HepG2 (cell line): Measurements from ENCODE around the gene ILKAP. TPM values are rescaled to one million over a fixed set of nuclear protein-coding genes. Genes with fewer than 3 reads are reported as not detected.

ENCODE experiments used
- GABPA ChIP-seq, 2 experiments: IDR thresholded peaks; 2 replicates each; pipeline ENCODE4 v1.6.1; 2011 to 2016; ENCODE audit warnings: low read depth in 2 of 2, low read length in 1 of 2, missing biosample characterization in 1 of 2, missing genetic modification characterization in 1 of 2
- HNRNPLL ChIP-seq: fragments of 200-400 bp; formaldehyde crosslinking; IDR thresholded peaks from 2 replicates; pipeline ENCODE4 v1.6.1; 2017; ENCODE audit warnings: mild to moderate bottlenecking, low read depth, low read length; ENCODE audit not compliant: poor library complexity, severe bottlenecking
- MIER2 ChIP-seq: IDR thresholded peaks from 2 replicates; pipeline ENCODE4 v1.6.1; 2016; ENCODE audit warnings: missing biosample characterization, missing genetic modification reagents
- NFKB2 ChIP-seq: sonication (generic); formaldehyde crosslinking; IDR thresholded peaks from 2 replicates; pipeline ENCODE4 v1.4.0; 2020; ENCODE audit warnings: missing genetic modification reagents, borderline replicate concordance
- RBFOX2 ChIP-seq: fragments of 200-400 bp; formaldehyde crosslinking; IDR thresholded peaks from 2 replicates; pipeline ENCODE4 v1.6.1; 2017; ENCODE audit warnings: low read depth, mild to moderate bottlenecking, low read length
- SAFB2 ChIP-seq: sonication (generic); formaldehyde crosslinking; IDR thresholded peaks from 2 replicates; pipeline ENCODE4 v1.5.1; 2020; ENCODE audit warnings: missing genetic modification reagents, low read depth, mild to moderate bottlenecking, borderline replicate concordance
- TBP ChIP-seq: sonication (generic); formaldehyde crosslinking; IDR thresholded peaks from 2 replicates; pipeline ENCODE4 v1.5.0; 2020; ENCODE audit warnings: missing genetic modification reagents
- U2AF1 ChIP-seq: fragments of 200-400 bp; formaldehyde crosslinking; optimal IDR thresholded peaks from 2 replicates; pipeline ENCODE3; 2017; ENCODE audit warnings: mild to moderate bottlenecking, low read depth, low read length
- polyA plus RNA-seq, 8 experiments: library from polyadenylated mRNA; depleted of rRNA in 3 of 8; stranded (reverse) in 7 of 8; unstranded in 1 of 8; fragments of >200 nt; fragmentation: Illumina TruSeq in 4 of 8; extraction: Trizol in 4 of 8; gene quantifications; 2 replicates each; pipeline versions ENCODE4 v1.2.1 to v1.2.3, GENCODE V29; 2011 to 2016; ENCODE audit warnings: low read depth in 4 of 8, missing spikeins in 1 of 8, mixed read lengths in 1 of 8; ENCODE audit not compliant: insufficient read depth in 1 of 8
- total RNA-seq, 5 experiments: library from RNA; depleted of rRNA; stranded (reverse); fragments of >200 nt; fragmentation: Illumina TruSeq; extraction: Trizol; gene quantifications; 2 replicates each; pipeline ENCODE4 v1.2.3, GENCODE V29; 2016; ENCODE audit warnings: low read depth in 1 of 5
- TF ChIP-seq, protein P1 (sequence below): sonication (generic); formaldehyde crosslinking; IDR thresholded peaks from 2 replicates; pipeline ENCODE4 v1.5.0; 2020; ENCODE audit warnings: mild to moderate bottlenecking, missing genetic modification reagents
- TF ChIP-seq, protein P2 (sequence below): sonication (generic); formaldehyde crosslinking; IDR thresholded peaks from 2 replicates; pipeline ENCODE4 v1.4.0; 2020; ENCODE audit warnings: missing genetic modification reagents
- TF ChIP-seq, protein P3 (sequence below): sonication (generic); IDR thresholded peaks from 2 replicates; pipeline ENCODE4 v1.6.1; 2016; ENCODE audit warnings: low read depth, borderline replicate concordance
- TF ChIP-seq, protein P4 (sequence below): sonication (generic); formaldehyde crosslinking; IDR thresholded peaks from 2 replicates; pipeline ENCODE4 v1.8.1; 2022; ENCODE audit warnings: mild to moderate bottlenecking, missing genetic modification reagents
- TF ChIP-seq, protein P5 (sequence below), 2 experiments: sonication (generic) in 1 of 2; formaldehyde crosslinking in 1 of 2; IDR thresholded peaks; 2 replicates each; pipeline versions ENCODE4 v1.5.1 to v1.6.1; 2011 to 2020; ENCODE audit warnings: borderline replicate concordance in 1 of 2, low read depth in 1 of 2, low read length in 1 of 2, mild to moderate bottlenecking in 1 of 2, missing genetic modification reagents in 1 of 2, moderate library complexity in 1 of 2
- TF ChIP-seq, protein P6 (sequence below): sonication (generic); formaldehyde crosslinking; IDR thresholded peaks from 2 replicates; pipeline ENCODE4 v1.4.0; 2020; ENCODE audit warnings: low read depth, mild to moderate bottlenecking, missing genetic modification reagents

The ILKAP gene
- total and polyA plus RNA-seq, 2 of the 13 experiments (the other 11 are each of a cell fraction or from before 2014, with no cell fraction given): 29.6 to 33.1 TPM

DNA sequence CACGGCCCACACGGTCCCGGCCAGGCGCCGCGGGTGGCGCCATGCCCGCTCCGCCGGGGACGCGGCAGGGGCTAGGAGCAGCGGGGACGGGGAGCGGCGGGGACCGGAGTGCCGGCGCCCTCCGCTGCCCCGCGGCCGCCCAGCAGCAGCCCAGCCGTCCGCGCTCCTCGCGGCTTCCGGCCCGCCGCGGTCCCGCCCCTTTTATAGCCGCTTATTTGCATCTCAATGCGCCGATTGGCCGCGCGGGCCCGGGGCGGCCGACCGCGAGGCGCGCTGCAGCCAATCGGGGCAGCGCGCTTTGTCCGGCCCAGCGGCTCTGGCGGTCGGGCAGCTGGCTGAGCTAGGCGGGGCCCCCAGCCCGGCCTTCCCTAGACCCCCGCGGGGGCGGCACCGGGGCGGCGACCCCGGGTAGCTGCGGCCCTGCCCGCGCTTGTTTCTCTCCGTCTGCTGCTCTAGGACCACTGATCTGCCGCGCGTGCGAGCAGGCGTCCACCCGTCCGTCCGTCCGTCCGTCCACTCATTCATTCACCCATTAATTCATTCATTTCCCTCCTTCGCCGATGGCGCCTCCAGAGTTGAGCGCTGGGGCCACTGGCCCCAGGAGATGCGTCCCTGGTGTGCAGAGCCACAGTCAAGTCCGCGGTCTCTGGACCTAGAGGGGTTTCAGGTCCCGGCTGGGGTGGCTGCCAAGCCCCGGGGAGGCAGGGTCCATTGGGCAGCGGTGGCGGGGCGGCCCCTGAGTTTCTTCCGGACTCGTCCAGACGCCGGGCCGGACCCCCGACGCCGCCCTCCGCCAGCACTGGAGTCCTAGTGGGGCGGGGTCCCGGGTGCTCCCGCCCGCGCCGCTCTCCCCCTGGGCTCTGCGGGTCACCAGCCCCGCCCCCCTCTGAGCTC lies 36.6 kb upstream of the ILKAP start, which contains the start of gene HES6 (continued):
- TF ChIP-seq, protein P1, sequence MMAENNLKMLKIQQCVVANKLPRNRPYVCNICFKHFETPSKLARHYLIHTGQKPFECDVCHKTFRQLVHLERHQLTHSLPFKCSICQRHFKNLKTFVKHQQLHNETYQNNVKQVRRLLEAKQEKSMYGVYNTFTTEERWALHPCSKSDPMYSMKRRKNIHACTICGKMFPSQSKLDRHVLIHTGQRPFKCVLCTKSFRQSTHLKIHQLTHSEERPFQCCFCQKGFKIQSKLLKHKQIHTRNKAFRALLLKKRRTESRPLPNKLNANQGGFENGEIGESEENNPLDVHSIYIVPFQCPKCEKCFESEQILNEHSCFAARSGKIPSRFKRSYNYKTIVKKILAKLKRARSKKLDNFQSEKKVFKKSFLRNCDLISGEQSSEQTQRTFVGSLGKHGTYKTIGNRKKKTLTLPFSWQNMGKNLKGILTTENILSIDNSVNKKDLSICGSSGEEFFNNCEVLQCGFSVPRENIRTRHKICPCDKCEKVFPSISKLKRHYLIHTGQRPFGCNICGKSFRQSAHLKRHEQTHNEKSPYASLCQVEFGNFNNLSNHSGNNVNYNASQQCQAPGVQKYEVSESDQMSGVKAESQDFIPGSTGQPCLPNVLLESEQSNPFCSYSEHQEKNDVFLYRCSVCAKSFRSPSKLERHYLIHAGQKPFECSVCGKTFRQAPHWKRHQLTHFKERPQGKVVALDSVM: peak; percentile 52
- TF ChIP-seq, protein P2, sequence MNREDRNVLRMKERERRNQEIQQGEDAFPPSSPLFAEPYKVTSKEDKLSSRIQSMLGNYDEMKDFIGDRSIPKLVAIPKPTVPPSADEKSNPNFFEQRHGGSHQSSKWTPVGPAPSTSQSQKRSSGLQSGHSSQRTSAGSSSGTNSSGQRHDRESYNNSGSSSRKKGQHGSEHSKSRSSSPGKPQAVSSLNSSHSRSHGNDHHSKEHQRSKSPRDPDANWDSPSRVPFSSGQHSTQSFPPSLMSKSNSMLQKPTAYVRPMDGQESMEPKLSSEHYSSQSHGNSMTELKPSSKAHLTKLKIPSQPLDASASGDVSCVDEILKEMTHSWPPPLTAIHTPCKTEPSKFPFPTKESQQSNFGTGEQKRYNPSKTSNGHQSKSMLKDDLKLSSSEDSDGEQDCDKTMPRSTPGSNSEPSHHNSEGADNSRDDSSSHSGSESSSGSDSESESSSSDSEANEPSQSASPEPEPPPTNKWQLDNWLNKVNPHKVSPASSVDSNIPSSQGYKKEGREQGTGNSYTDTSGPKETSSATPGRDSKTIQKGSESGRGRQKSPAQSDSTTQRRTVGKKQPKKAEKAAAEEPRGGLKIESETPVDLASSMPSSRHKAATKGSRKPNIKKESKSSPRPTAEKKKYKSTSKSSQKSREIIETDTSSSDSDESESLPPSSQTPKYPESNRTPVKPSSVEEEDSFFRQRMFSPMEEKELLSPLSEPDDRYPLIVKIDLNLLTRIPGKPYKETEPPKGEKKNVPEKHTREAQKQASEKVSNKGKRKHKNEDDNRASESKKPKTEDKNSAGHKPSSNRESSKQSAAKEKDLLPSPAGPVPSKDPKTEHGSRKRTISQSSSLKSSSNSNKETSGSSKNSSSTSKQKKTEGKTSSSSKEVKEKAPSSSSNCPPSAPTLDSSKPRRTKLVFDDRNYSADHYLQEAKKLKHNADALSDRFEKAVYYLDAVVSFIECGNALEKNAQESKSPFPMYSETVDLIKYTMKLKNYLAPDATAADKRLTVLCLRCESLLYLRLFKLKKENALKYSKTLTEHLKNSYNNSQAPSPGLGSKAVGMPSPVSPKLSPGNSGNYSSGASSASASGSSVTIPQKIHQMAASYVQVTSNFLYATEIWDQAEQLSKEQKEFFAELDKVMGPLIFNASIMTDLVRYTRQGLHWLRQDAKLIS (CRISPR knock-in tag): no peak
- TF ChIP-seq MIER2 (CRISPR knock-in tag) (no peak), NFKB2 (CRISPR knock-in tag) (peak; percentile 78; the same call in 1 of the 2 replicates), RBFOX2 (peak; percentile 89), U2AF1 (no peak), SAFB2 (CRISPR knock-in tag) (no peak; the same call in 1 of the 2 replicates), HNRNPLL (peak; percentile 62), GABPA (IDR thresholded peaks at IDR 0.05; ENCODE audit: low read depth, low read length) (no peak), GABPA (CRISPR knock-in tag; IDR thresholded peaks at IDR 0.05; ENCODE audit: low read depth) (no peak), TBP (CRISPR knock-in tag) (no peak)
- TF ChIP-seq, protein P3, sequence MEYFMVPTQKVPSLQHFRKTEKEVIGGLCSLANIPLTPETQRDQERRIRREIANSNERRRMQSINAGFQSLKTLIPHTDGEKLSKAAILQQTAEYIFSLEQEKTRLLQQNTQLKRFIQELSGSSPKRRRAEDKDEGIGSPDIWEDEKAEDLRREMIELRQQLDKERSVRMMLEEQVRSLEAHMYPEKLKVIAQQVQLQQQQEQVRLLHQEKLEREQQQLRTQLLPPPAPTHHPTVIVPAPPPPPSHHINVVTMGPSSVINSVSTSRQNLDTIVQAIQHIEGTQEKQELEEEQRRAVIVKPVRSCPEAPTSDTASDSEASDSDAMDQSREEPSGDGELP: peak; percentile 51; the same call in 1 of the 2 replicates
- TF ChIP-seq, protein P4, sequence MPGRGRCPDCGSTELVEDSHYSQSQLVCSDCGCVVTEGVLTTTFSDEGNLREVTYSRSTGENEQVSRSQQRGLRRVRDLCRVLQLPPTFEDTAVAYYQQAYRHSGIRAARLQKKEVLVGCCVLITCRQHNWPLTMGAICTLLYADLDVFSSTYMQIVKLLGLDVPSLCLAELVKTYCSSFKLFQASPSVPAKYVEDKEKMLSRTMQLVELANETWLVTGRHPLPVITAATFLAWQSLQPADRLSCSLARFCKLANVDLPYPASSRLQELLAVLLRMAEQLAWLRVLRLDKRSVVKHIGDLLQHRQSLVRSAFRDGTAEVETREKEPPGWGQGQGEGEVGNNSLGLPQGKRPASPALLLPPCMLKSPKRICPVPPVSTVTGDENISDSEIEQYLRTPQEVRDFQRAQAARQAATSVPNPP: peak; percentile 73; the same call in 1 of the 2 replicates
- TF ChIP-seq, protein P5, sequence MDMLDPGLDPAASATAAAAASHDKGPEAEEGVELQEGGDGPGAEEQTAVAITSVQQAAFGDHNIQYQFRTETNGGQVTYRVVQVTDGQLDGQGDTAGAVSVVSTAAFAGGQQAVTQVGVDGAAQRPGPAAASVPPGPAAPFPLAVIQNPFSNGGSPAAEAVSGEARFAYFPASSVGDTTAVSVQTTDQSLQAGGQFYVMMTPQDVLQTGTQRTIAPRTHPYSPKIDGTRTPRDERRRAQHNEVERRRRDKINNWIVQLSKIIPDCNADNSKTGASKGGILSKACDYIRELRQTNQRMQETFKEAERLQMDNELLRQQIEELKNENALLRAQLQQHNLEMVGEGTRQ (IDR thresholded peaks at IDR 0.05; ENCODE audit: low read depth, low read length): 0 out of 2 replicates have a peak, but pooled peaks have one; percentile 9
- TF ChIP-seq, protein P5 (CRISPR knock-in tag; IDR thresholded peaks at IDR 0.05; ENCODE audit: borderline replicate concordance): no peak
- TF ChIP-seq, protein P6, sequence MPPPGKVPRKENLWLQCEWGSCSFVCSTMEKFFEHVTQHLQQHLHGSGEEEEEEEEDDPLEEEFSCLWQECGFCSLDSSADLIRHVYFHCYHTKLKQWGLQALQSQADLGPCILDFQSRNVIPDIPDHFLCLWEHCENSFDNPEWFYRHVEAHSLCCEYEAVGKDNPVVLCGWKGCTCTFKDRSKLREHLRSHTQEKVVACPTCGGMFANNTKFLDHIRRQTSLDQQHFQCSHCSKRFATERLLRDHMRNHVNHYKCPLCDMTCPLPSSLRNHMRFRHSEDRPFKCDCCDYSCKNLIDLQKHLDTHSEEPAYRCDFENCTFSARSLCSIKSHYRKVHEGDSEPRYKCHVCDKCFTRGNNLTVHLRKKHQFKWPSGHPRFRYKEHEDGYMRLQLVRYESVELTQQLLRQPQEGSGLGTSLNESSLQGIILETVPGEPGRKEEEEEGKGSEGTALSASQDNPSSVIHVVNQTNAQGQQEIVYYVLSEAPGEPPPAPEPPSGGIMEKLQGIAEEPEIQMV (CRISPR knock-in tag): peak; percentile 41
